Epidermal melanocyte (primary cell): ENCODE results near the gene PCBP3.

Experiments
- DNase-seq: peaks from one replicate; pipeline ENCODE4 v3.0.0; 2011; ENCODE audit warnings: low spot score; ENCODE audit not compliant: insufficient read length

Gene PCBP3

GRCh38 chr21:45906196-45906805 is 262.8 kb downstream of the PCBP3 start:
- DNase-seq = no peak

GRCh38 chr21:45906859-45907258 is 263.3 kb downstream of the PCBP3 start:
- DNase-seq = no peak

DNA sequence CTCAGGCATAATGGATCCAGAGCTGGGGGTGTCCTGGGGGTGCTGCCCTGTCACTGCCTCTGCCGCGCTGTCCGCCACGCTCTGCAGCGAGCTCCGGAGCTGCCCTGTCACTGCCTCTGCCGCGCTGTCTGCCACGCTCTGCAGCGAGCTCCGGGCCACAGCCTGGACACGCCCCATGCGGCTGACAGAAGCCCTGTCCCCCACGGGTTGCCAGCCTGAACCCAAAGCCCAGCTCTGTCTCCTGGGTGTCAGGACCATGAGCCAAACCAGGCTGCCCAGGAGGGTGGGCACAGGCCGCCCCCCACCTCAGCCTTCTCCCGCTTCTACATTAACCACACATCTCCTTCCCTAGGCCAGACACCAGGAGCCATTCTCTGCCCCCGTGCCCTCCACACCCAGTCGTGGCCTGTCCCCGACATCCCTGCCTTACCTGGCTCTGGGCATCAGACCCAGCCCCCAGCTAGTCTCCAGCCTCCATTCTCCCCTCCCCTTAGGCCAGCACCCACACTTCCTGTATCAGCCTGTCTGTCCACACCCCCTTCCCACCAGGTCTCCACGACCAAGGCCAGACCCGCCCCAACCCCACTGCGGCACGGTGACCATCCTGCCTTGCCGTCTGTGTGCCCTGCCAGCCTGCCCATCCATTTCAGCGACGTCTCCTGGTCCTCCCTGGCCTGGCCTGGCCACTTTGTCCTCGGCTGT is 265.2 kb downstream of the PCBP3 start:
- no peak for DNase-seq

GRCh38 chr21:45909238-45909988 is 265.9 kb downstream of the PCBP3 start:
- no peak for DNase-seq

DNA sequence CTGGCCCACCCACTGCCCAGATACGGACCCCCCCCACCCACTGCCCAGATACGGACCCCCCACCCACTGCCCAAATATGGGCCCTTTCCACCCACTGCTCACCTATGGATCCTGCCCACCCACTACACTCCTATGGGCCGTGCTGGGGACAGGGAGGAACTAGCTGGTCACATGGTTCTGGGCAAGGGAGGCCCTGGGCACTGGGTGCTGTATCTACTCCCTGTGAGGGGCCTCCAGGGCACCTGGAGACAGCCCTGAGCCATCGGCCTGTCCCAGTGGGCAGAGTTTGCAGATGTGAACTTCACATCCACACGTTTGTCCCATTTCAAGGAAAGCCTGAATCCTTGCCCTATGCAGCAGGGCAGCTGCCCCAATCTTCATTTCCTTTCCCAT is 266.6 kb downstream of the PCBP3 start:
- DNase-seq = no peak

DNA sequence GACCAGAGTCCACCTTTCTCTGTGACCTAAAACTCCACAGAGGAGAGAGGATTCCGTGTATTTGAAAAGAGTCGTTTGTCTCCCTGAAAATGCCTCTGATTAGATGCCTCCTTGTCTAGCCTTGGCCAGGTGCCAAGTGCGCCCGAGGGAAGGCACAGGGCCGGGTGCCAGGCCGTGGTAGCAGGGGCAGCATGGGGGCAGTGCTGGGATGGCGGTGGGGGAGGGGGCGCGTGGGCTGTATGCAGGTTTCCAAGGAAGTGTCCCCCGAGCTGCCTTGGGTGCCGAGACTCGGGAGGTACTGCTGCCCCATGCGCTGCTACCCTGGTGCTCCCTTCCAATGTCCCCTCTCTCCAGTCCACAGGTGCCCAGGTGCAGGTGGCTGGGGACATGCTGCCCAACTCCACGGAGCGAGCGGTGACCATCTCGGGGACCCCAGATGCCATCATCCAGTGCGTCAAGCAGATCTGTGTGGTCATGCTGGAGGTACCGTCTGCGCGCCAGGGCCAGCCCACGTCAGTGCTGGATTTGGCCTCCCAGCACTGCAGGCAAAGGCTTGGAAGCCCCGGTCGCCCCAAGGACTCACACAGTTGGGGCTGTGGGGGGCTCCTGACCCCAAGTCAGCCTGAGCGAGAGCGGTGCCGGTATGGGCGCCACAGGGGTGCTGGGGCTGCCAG is 267.2 kb downstream of the PCBP3 start:
- DNase-seq = peak; percentile 83

DNA sequence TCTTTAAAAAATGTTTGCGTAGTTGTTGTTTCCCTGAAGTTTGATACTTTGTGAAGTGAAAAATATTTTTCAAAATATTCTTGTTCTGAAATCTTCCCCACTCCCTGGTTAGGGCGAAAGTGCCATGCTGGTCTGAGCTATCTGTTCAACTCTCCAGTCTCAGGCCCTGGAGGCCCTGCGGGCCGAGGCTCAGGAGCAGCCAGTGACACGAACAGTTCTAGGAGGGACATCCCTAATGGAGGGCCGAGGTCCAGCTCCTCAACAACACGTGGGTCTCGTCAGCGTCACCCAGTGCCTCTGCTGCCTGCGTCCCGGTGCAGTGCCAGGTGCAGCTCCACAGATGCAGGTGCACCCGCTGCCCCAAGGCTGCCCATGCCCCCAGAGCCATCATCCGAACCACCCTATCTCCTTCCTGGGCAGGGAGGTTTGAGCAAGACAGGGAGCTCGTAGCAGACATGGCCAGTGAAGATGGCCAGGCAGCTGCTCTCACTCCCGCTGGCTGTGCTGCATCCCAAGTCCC is 268.3 kb downstream of the PCBP3 start:
- no peak for DNase-seq

DNA sequence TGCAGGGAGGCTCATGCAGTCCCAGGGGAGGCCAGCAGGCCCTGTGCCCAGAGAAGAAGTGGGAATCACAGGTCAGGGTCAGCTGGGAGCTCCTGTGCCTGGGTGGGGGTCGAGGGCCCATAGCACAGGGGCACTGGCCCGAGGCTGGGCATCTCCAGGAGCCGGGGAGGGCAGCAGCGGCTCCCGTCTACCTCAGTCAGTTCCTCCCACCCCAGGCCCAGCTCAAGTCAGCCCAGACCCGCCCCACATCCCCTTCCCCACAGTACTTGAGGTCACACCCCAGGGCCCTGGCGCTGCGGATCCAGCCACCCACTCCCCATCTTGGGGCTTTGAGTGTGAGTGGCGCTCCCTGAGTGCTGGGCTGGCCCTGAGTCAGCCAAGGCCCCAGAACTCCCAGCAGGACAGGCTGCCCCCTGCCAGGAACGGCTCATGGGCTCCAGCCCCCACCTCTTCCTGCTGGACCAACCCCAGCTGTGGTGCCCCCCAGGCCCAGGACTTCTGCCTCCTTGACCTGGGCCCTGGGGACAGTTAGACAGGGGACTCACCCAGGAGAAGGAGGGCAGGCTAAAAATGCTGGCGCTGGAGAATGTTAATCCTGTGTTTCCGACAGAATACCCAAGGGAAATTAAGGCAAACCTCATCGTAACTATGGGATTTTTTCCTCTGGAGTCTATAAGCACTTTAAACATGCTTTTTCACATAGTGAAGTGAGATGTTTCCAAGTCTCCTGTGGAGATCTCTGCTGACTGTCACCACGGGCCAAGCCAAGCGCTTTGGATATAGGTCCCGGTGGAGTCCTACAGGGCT is 269.3 kb downstream of the PCBP3 start:
- no peak for DNase-seq

DNA sequence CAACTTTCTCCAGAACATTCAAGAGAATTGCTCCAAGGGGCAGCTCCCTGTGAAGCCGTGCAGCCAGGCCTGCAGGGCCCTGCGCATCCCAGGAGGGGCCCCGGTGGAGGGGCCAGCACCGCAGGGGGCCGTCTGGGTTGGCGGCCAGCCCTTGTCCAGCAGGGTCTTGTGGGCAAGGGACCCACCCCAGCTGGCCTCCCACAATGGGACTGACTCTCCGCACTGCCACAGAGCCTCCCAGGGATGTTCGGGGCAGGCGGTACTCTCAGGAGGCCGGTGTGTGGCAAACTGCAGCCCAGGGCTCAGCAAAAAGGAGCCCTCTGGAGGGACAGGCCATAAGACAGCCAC is 269.9 kb downstream of the PCBP3 start:
- DNase-seq = no peak

DNA sequence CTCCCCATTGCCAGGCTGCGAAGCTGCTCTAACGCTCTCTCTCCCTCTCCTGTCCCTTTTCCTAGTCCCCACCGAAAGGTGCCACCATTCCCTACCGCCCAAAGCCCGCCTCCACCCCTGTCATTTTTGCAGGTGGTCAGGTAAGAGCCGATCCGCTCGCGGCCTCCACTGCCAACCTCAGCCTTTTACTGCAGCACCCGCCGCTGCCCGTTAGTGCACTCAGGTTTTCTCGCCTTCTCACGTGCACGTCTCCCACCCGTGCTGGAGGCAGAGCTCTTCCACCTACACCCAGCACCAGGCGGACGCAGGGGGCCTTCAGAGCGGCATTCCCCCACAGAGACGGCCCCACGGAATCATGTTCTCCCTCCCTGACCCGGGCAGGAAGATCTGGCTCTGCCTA is 270.4 kb downstream of the PCBP3 start:
- no peak for DNase-seq

- DNase-seq = no peak
These were observed 270.9 kb downstream of the PCBP3 start for GRCh38 chr21:45914321-45914845.

DNA sequence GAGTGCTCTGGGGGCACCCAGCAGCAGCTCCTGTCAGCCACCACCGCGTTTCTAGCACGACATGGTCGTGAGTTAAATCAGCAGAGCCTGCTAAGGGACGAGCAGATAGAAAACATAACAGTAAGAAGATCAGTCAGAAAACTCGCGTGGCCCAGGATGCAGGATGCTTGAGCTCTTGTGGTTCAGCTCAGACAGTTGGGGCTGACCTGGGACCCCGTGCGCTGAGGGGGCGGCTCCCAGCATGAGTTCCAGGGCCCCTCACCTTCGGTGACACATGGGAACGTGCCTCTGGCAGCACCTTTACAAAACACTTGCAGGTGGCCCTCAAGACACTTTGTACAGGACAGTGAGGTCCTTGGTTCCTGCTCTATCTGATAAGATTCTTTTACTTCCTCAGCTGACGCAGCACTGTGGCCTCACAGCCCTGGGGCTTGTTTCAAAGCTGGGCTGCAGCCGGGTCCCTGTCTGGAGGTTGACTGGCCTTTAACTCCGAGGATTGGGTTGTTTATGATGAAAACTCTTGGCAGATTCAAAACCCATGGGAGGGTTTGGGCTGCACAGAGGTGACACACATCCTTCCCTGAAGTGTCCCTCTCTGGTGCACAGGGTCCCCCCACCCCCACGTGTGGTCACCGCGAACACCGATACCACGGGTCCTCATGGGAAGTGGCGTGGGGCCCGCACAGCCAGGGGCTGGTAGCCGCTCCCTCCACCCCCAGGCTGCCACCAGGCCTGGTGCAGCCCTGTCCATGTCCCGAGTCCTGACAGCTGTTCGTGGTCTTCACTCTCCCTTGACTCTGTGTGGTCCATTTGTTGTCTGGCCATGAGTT is 272.7 kb downstream of the PCBP3 start:
- DNase-seq = no peak

- DNase-seq = no peak
These were observed 273.7 kb downstream of the PCBP3 start for GRCh38 chr21:45917241-45917640.

- no peak for DNase-seq
These were observed 274.5 kb downstream of the PCBP3 start for GRCh38 chr21:45918011-45918410.

DNA sequence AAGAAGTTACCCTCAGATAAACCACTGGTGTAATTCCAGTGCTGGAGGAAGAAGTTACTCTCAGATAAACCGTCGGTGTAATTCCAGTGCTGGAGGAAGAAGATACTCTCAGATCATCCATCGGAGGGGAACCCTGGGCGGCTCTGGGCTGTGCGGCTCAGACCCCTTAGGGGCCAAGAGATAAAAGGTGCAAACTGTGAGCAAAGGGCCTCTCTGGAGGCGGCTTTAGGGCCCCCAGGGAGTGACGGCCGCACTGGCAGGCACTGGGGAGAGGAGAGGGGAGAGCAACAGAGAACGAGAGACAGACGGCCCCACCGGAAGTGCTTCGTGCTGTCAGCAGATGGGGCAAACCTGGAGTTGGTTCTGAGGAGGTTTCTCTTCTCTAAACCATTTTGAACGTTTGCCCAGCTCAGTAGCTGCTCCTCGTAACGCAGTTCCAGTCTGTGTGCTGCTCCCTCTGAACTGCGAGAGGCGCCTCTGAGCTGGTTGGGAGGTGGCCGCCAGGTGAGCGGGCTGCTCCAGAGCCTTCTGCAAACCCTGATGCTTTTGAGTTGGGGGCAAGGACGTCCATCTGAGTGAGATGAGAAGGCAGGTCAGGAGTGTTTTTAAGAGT is 275.4 kb downstream of the PCBP3 start:
- no peak for DNase-seq

DNA sequence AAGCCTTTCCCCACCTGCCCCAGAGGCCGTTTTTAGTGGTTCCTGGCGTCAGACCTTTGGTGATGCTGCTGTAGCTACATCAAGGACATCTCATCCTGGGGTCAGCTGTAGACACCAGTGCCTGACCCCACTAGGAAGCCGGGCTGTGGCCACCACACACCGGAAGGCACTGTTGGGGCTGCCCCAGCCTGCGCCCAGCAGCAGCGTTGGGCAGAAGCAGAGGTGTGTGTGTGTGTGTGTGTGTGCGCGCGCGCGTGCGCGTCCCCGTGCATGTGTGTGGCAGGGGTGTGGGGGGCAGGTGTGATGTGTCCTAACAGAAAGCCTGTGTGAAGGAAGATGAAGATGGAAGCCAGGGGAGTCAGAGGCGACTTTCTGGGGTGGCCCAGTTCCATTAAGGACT is 276.1 kb downstream of the PCBP3 start:
- DNase-seq = no peak

GRCh38 chr21:45920824-45921600 is 277.5 kb downstream of the PCBP3 start:
- no peak for DNase-seq

- DNase-seq = no peak
These were observed 278.4 kb downstream of the PCBP3 start for GRCh38 chr21:45921917-45922316.

DNA sequence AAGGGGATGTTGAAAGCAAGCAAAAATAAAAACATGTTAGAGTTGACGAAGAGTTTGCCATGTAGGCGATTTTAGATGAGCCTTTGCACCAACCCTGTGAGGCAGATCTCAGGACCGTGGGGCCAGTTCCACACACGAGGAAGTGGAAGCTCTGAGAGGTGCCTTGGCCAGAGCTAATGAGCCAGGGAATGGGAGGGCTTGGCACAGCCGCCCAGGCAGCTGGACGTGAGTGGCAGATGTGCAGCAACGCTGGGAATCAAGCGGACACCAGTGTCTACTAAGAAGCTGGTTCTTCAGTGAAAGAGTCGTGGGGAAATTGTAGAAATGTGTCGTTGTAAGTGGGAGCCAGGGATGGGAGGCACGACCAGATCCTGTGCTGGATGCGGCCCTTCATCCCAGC is 279.1 kb downstream of the PCBP3 start:
- no peak for DNase-seq
